HepG2 (cell line): ENCODE results near the gene PRR15L. TPM values are rescaled to one million over a fixed set of nuclear protein-coding genes. Genes with fewer than 3 reads are reported as not detected.

ENCODE experiments used
- BCL6 ChIP-seq: IDR thresholded peaks from 2 replicates; pipeline ENCODE4 v1.6.1; 2016; ENCODE audit warnings: missing genetic modification reagents, missing compliant biosample characterization
- CREB3 ChIP-seq: sonication (generic); formaldehyde crosslinking; IDR thresholded peaks from 2 replicates; pipeline ENCODE4 v1.5.0; 2020; ENCODE audit warnings: missing genetic modification reagents
- EP300 ChIP-seq, 3 experiments: sonication (generic) in 1 of 3; formaldehyde crosslinking in 1 of 3; IDR thresholded peaks; 2 replicates each; pipeline versions ENCODE4 v1.5.1 to v1.6.1; 2011 to 2020; ENCODE audit warnings: low read depth in 2 of 3, low read length in 2 of 3, borderline replicate concordance in 1 of 3, improper control_type of control experiment in 1 of 3, mild to moderate bottlenecking in 1 of 3, missing genetic modification reagents in 1 of 3, moderate library complexity in 1 of 3
- HMGA1 ChIP-seq: sonication (generic); formaldehyde crosslinking; conservative IDR thresholded peaks from 2 replicates; pipeline ENCODE4 v1.4.0; 2020; ENCODE audit warnings: missing genetic modification reagents
- MAFF ChIP-seq: IDR thresholded peaks from 2 replicates; pipeline ENCODE4 v1.6.1; 2011; ENCODE audit warnings: low read depth, low read length, improper control_type of control experiment
- NFKB2 ChIP-seq: sonication (generic); formaldehyde crosslinking; IDR thresholded peaks from 2 replicates; pipeline ENCODE4 v1.4.0; 2020; ENCODE audit warnings: missing genetic modification reagents, borderline replicate concordance
- PHF5A ChIP-seq: IDR thresholded peaks from one replicate; pipeline ENCODE4 v1.6.1; 2018; ENCODE audit warnings: low read depth, missing genetic modification reagents; ENCODE audit not compliant: unreplicated experiment
- PRPF4 ChIP-seq: fragments of 200-400 bp; formaldehyde crosslinking; IDR thresholded peaks from 2 replicates; pipeline ENCODE4 v1.6.1; 2016; ENCODE audit warnings: low read length, low read depth; ENCODE audit not compliant: poor library complexity, severe bottlenecking
- REPIN1 ChIP-seq: sonication (generic); formaldehyde crosslinking; IDR thresholded peaks from 2 replicates; pipeline ENCODE4 v1.8.0; 2022; ENCODE audit warnings: missing genetic modification reagents, low read depth, mild to moderate bottlenecking, borderline replicate concordance
- REXO4 ChIP-seq: sonication (generic); formaldehyde crosslinking; IDR thresholded peaks from 2 replicates; pipeline ENCODE4 v1.8.0; 2022; ENCODE audit warnings: missing genetic modification reagents, mild to moderate bottlenecking, borderline replicate concordance
- SIX1 ChIP-seq: sonication (generic); formaldehyde crosslinking; IDR thresholded peaks from 2 replicates; pipeline ENCODE4 v1.4.0; 2020; ENCODE audit warnings: missing genetic modification reagents, borderline replicate concordance
- SNAPC2 ChIP-seq: sonication (generic); formaldehyde crosslinking; IDR thresholded peaks from 2 replicates; pipeline ENCODE4 v1.8.1; 2022; ENCODE audit warnings: mild to moderate bottlenecking, missing genetic modification reagents
- SP140L ChIP-seq: sonication (generic); formaldehyde crosslinking; IDR thresholded peaks from 2 replicates; pipeline ENCODE4 v1.4.0; 2020; ENCODE audit warnings: missing genetic modification reagents, borderline replicate concordance
- STAT6 ChIP-seq: sonication (generic); formaldehyde crosslinking; IDR thresholded peaks from 2 replicates; pipeline ENCODE4 v1.4.0; 2020; ENCODE audit warnings: missing genetic modification reagents, mild to moderate bottlenecking, borderline replicate concordance
- SYNCRIP ChIP-seq: fragments of 200-400 bp; formaldehyde crosslinking; IDR thresholded peaks from 2 replicates; pipeline ENCODE4 v1.6.1; 2018; ENCODE audit warnings: mild to moderate bottlenecking, low read depth, low read length; ENCODE audit not compliant: insufficient read depth
- TAF15 ChIP-seq: fragments of 200-400 bp; formaldehyde crosslinking; IDR thresholded peaks from one replicate; pipeline ENCODE4 v1.6.1; 2018; ENCODE audit warnings: mild to moderate bottlenecking, low read depth, low read length; ENCODE audit not compliant: poor library complexity, severe bottlenecking
- TCF12 ChIP-seq, 2 experiments: fragments of 450-650 bp in 1 of 2; sonication (generic) in 1 of 2; formaldehyde crosslinking in 1 of 2; IDR thresholded peaks; 2 replicates each; pipeline versions ENCODE4 v1.6.1 to v1.8.0; 2017 to 2022; ENCODE audit warnings: antibody characterized with exemption in 1 of 2, mild to moderate bottlenecking in 1 of 2, missing genetic modification reagents in 1 of 2, moderate library complexity in 1 of 2
- ZFAT ChIP-seq: sonication (generic); formaldehyde crosslinking; conservative IDR thresholded peaks from 2 replicates; pipeline ENCODE4 v1.8.1; 2023; ENCODE audit warnings: missing genetic modification reagents, inconsistent platforms
- ZFP36L2 ChIP-seq: sonication (generic); formaldehyde crosslinking; IDR thresholded peaks from 2 replicates; pipeline ENCODE4 v1.4.0; 2020; ENCODE audit warnings: missing genetic modification reagents
- ZNF234 ChIP-seq: sonication (generic); formaldehyde crosslinking; conservative IDR thresholded peaks from 2 replicates; pipeline ENCODE4 v1.5.1; 2020; ENCODE audit warnings: mild to moderate bottlenecking, missing genetic modification reagents
- polyA plus RNA-seq, 8 experiments: library from polyadenylated mRNA; depleted of rRNA in 3 of 8; stranded (reverse) in 7 of 8; unstranded in 1 of 8; fragments of >200 nt; fragmentation: Illumina TruSeq in 4 of 8; extraction: Trizol in 4 of 8; gene quantifications; 2 replicates each; pipeline versions ENCODE4 v1.2.1 to v1.2.3, GENCODE V29; 2011 to 2016; ENCODE audit warnings: low read depth in 4 of 8, missing spikeins in 1 of 8, mixed read lengths in 1 of 8; ENCODE audit not compliant: insufficient read depth in 1 of 8
- total RNA-seq, 5 experiments: library from RNA; depleted of rRNA; stranded (reverse); fragments of >200 nt; fragmentation: Illumina TruSeq; extraction: Trizol; gene quantifications; 2 replicates each; pipeline ENCODE4 v1.2.3, GENCODE V29; 2016; ENCODE audit warnings: low read depth in 1 of 5
- TF ChIP-seq, protein P1 (sequence below): IDR thresholded peaks from 2 replicates; pipeline ENCODE4 v1.6.1; 2016; ENCODE audit warnings: missing biosample characterization, missing genetic modification reagents, low read depth

Gene PRR15L
- total and polyA plus RNA-seq, 2 of the 13 experiments (the other 11 are each of a cell fraction or from before 2014, with no cell fraction given): 0.44 to 2.0 TPM

- TF ChIP-seq MAFF: no peak
- peak; percentile 47; the same call in 1 of the 2 replicates for TF ChIP-seq BCL6 (CRISPR knock-in tag)
- TF ChIP-seq PRPF4: no peak
- TF ChIP-seq CREB3 (CRISPR knock-in tag): no peak
- TF ChIP-seq SYNCRIP: no peak
- peak; percentile 44 for TF ChIP-seq TAF15
- peak; percentile 80 for TF ChIP-seq REPIN1 (CRISPR knock-in tag)
- TF ChIP-seq TCF12 (IDR thresholded peaks at IDR 0.05): no peak
- TF ChIP-seq TCF12 (CRISPR knock-in tag; IDR thresholded peaks at IDR 0.05): no peak; the same call in 1 of the 2 replicates
- TF ChIP-seq ZNF234 (CRISPR knock-in tag): peak; percentile 89; the same call in 1 of the 2 replicates
- TF ChIP-seq ZFAT (CRISPR knock-in tag): no peak
- peak; percentile 24 for TF ChIP-seq PHF5A (CRISPR knock-in tag)
- TF ChIP-seq, protein P1, sequence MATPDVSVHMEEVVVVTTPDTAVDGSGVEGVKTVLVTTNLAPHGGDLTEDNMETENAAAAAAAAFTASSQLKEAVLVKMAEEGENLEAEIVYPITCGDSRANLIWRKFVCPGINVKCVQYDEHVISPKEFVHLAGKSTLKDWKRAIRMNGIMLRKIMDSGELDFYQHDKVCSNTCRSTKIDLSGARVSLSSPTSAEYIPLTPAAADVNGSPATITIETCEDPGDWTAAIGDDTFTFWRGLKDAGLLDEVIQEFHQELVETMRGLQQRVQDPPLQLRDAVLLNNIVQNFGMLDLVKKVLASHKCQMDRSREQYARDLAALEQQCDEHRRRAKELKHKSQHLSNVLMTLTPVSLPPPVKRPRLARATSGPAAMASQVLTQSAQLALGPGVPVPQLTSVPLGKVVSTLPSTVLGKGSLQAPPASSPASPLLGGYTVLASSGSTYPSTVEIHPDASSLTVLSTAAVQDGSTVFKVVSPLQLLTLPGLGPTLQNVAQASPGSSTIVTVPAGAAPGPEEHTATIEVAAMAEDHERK (CRISPR knock-in tag): peak; percentile 93
- TF ChIP-seq ZFP36L2 (CRISPR knock-in tag): no peak
- peak; percentile 75; the same call in 1 of the 2 replicates for TF ChIP-seq STAT6
- peak; percentile 15; the same call in 1 of the 2 replicates for TF ChIP-seq SIX1
- peak; percentile 98 for TF ChIP-seq REXO4 (CRISPR knock-in tag)
- TF ChIP-seq SP140L: no peak; the same call in 1 of the 2 replicates
- TF ChIP-seq SNAPC2: peak; percentile 93; the same call in 1 of the 2 replicates
- TF ChIP-seq HMGA1 (CRISPR knock-in tag): no peak
- 0 out of 4 replicates have a peak, but pooled peaks of 1 of the 2 experiments have one; percentile 62 for TF ChIP-seq EP300 (IDR thresholded peaks at IDR 0.05; ENCODE audit: low read depth in 2 of 2, low read length in 2 of 2)
- TF ChIP-seq EP300 (CRISPR knock-in tag; IDR thresholded peaks at IDR 0.05; ENCODE audit: borderline replicate concordance): peak; percentile 75; the same call in 1 of the 2 replicates
- peak; percentile 91 for TF ChIP-seq NFKB2 (CRISPR knock-in tag)
Observed at GRCh38 chr17:47970725-47971499, 13.2 kb upstream of the PRR15L start, which contains the start of gene CDK5RAP3 (continued).
